HG03025 (cell line): Measurements from ENCODE around the gene PDGFA.
"Not testable (repeated sequence)": the region's sequence is repeated elsewhere in the genome, so short reads cannot be mapped to it uniquely, and the experiment has no call there.

Experiments used
- ATAC-seq: cut with Tn5 transposase; IDR thresholded peaks from one replicate; pipeline ENCODE4 v1.9.1; 2021; ENCODE audit warnings: mild to moderate bottlenecking, moderate library complexity; ENCODE audit not compliant: unreplicated experiment, low FRiP score

Gene PDGFA

DNA sequence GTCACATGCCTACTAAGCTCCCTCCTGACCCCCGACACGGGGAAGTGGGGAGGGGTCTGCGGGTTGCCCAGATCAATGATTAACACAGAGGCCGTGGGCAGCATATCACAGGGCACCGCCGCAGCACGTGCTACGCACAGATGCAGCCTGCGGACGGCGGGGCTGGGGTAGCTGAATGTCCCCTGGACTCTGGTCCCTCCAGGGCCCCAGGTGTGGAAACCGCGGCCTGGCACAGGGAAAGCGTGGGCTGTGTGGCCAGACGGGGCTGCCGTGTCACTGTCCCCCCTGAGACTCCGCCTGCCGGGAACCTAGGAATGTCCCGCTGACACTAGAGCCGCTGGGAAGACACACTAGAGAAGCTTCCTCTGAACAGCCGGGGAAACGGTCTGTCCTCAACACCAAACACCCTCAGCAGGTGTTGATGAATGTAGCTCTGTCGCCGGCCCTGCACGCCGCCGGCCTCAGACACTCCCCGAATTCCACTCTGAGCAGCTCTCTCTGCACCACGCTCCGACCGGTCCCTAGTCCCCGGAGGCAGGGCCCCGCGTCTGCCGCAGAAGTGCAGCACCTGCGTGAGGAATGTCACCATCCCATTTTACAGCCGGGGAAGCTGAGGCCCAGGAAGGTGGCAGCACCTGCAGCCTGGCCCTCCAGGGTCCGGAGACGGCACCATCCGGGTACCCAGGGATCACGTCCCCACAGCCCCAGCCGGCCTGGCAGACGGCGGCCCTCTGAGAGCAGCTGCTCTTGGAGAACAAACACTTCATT, 33.4 kb upstream of the PDGFA start:
- ATAC-seq, result no peak

DNA sequence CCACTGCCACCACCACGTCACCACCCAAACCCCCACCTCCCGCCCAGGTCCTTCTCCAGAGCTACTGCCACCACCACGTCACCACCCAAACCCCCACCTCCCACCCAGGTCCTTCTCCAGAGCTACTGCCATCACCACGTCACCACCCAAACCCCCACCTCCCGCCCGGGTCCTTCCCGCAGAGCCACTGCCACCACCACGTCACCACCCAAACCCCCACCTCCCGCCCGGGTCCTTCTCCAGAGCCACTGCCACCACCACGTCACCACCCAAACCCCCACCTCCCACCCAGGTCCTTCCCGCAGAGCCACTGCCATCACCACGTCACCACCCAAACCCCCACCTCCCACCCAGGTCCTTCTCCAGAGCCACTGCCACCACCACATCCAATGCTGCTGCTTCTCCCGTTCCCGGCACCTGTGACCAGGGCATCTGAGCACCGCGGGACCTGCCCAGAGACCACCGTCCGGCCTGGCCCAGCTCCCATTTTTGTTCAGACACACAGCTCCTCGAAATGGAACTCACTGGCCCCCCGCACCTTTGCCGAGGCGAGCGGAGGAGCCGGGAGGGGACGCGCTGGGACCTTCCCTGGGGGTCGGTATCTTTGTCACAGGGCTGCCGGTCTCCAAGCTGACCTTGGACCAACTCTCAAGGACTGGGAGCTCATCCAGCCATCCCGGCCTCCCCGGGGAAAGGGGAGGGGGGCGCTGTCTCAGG, 32.7 kb upstream of the PDGFA start:
- not testable (repeated sequence) for ATAC-seq

- not testable (repeated sequence) for ATAC-seq
Measured at GRCh38 chr7:551615-551970, 31.9 kb upstream of the PDGFA start.

DNA sequence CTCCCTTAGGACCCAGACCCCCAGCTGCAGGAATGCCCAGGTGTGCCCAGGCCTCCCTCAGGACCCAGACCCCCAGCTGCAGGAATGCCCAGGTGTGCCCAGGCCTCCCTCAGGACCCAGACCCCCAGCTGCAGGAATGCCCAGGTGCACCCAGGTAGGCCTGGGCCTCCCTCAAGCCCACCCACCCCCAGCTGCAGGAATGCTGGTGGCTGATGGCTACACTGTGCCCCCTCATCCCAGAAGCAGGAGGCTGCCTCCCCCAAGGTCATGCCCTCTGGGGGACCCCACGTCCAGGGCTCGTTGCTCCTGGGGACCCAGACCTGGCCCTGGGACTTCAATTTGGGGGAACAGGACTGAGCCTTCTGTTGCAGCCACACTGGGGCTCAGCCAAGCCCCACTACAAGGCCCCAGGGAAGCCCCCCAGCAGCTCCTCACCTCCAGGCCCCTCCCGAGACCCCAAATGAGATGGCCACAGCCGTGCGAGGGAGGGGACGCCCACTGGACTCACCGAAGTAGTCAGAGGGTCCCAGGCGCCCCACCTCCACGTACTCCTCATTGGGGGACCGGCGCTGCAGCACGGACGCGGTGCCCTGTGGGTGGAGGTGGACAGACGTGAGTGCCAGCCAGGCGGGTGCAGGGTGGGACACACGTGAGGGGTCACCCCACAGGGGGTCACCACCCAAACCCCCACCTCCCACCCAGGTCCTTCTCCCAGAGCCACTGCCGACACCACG, 31.4 kb upstream of the PDGFA start:
- no peak for ATAC-seq

DNA sequence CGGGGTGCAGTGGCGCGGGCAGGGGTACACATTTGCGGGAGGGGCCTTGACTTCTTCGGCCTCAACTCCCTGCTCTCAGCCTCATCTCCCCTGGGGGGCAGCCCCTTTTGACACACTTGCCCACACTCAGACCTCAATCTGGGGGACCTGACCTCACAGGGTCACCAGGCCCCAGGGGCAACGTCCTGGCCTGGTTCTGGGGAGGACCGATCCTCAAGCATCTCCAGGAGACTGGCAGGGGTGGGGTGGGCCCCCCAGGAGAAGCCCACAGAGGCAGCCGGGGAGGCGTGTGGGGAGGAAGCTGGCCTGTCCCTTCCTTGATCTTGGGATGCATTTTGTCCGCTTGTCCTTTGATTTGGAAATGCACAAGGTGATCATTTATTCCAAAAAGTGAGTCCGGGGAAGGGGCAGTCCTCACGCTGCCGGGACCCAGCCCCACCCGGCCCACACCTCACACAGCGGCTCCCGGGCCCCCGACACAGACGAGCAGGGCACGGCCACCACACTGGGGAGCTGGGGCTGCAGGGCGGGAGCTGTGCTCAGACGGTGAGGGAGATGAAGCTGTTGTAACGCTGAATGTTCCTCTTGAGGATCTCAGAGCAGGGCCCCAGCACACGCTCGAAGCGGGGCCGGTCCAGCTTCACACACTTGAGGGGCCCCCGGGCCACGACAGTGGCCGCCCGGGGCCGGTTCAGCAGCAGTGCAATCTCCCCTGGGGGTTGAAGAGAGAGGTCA, 30.4 kb upstream of the PDGFA start:
- no peak for ATAC-seq

DNA sequence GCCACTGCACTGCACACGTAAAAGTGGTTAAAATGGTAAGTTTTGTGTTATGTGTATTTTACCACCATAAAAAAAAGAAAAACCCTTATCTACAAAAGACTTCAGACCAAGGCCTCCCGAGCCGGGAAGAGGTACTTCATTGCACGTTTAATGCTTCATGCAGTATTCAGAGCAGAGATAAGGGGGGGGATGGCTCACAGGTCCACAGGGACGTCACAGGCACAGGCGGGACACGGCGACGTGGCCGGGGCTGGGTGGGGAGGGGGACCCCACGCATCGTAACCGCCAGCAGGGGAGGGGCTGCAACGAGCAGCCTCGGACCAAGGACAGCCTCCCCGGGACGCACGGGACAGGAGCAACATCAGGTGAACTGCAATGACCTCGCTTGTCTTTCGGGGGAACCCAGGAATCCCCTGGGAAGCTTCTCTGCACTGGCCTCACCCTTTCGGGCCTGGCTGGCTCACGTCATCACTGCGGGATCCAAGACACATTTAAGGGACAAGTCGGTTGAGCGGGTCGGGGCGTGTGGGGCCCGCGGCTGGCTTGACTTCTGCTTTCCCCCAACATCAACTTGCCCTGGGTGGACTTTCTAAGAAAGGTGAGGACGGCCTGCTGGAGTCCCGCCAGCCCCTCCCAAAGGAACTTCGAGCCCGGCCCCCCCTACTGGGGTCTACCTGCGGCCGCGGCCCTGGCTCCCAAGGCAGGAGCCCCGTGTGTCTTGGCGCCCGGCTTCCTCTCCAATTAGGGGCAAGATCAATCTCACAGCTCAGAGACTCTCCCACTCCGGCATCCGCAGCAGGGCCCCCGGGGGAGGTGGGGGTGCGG, 29.6 kb upstream of the PDGFA start:
- no peak for ATAC-seq

DNA sequence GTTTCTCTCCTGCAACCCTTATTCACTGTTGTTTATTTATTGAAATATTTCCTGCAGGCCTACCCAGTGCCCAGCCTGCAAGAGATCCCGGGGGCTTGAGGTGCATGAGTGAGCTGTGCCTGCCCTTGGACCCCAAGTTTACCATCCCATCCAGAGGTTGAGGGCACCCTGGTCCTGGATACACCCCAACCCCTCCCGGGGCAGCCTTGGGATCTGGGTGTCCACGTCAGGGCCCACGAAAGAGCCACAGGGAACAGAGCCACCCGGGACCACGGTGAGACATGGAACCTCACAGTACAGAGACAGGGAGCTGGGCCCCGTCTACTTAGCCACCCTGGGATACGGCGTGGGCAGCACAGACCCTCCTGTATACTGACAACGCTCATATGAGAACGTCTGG, 28.8 kb upstream of the PDGFA start:
- ATAC-seq, result no peak

GRCh38 chr7:545470-545869, 25.8 kb upstream of the PDGFA start:
- ATAC-seq, result no peak

DNA sequence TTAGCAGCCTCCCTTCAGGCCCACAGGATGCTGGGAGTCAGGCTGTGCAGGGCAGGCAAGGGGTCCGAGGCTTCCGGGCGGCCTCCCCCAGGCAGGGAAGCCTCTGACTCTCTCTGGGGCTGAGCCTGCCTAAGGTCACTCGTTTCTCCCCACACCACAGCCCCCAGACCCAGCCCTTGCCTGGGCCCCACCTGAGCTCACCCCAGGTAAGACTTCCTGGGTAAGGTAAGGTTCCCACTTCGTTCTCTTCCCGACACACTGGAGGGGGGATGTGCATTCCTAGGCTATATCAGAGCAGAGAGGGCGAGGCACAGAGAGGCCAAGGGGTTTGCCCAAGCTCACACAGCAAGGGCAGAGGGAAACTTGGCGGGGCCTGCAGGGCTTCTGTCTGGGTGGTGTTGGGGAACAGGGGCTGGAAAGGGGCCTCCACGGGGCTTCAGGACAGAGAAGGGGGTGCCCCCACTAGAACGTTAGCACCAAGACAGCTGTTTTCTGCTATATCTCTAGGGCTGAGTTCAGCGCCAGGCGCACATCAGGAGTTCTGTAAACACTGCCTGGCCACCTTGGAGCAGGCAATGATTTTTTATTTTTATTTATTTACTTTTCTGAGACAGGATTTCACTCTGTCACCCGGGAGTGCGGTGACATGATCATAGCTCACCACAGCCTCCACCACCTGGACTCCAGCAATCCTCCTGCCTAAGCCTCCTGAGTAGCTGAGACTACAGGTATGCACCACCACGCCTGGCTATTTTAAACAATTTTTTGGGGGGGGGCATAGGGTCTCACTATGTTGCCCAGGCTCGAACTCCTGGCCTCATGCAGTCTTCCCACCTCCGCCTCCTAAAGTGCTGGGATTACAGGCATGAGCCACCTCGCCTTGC, 24.9 kb upstream of the PDGFA start:
- ATAC-seq, result no peak

- ATAC-seq, result no peak
Measured at GRCh38 chr7:543501-544337, 24.1 kb upstream of the PDGFA start.

DNA sequence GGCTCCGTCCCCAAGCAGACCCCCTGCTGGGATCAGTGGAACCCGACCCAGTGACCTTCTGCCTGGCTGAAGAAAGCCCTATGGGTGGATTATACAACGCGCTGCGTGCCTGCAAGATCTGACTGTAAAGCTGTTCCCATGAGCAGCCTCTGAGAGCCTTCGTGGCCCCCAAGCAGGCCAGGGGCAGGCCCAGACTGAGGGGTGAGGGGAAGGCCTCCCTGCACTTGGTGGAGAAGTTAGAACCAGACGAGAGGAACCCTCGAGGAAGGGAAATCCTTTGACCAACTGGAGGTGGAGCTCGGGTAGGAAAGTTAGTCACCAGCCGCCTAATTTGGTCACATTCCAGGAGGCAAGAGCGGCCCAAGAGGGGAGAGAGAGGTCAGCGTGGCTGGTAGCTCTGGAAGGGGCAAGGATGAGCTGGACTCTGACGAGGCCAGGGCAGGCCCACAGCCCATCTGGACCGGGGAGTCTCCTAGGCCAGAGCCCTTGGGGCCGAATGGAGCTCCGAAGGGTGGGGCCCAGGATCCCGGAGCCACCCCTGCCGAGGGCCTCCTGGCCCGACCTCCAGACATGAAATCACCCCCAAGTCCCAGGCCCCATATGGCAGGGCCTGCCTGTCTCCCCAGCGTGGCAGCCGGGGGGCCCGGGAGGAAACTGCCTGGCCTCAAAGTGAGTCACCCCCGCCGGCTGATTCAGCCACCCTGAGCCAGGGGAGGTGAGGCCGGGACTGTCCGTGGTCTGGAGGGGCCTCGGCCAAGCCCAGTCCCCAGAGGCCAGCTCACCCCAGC, 23.3 kb upstream of the PDGFA start:
- no peak for ATAC-seq

DNA sequence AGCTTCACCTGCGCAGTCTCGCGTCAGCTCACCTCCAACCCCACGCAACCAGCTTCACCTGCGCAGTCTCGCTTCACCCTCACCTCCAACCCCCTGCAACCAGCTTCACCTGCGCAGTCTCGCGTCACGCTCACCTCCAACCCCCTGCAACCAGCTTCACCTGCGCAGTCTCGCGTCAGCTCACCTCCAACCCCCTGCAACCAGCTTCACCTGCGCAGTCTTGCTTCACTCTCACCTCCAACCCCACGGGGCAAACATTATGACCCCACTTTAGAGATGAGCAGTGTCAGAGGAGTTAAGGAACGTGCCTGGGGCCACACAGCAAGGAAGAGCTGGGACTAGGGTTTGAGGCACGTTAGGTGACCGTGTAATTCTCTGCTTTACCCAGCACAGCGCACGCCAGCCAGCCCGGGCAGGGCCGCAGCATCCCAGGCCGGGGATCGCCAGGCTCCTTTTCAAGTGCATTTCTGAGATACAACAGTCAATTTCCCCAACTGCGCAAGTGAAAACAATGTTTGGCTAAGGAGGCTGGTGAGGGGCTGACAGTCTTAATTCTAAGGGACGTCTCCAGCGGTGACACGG, 22.6 kb upstream of the PDGFA start:
- no peak for ATAC-seq

- ATAC-seq, result no peak
Measured at GRCh38 chr7:541661-542060, 22.0 kb upstream of the PDGFA start.

DNA sequence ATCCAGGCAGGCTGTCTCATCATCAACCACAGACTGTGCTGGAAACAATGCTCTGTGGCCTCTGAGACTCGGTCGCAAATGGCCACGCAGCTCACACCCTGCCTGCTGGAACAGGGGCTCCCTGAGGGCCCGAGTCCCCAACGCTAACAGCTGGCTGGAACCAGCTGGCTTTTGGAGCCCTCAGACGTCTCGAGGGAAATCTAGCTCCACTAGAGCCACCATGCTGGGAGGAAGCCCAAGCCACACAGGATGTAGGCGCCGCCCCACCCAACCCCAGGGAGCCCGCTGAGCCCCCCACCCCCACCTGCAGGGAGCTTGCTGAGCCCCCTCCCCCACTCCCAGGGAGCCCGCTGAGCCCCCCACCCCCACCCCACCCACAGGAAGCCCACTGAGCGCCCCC, 21.4 kb upstream of the PDGFA start:
- no peak for ATAC-seq

GRCh38 chr7:540579-540978, 20.9 kb upstream of the PDGFA start:
- no peak for ATAC-seq

DNA sequence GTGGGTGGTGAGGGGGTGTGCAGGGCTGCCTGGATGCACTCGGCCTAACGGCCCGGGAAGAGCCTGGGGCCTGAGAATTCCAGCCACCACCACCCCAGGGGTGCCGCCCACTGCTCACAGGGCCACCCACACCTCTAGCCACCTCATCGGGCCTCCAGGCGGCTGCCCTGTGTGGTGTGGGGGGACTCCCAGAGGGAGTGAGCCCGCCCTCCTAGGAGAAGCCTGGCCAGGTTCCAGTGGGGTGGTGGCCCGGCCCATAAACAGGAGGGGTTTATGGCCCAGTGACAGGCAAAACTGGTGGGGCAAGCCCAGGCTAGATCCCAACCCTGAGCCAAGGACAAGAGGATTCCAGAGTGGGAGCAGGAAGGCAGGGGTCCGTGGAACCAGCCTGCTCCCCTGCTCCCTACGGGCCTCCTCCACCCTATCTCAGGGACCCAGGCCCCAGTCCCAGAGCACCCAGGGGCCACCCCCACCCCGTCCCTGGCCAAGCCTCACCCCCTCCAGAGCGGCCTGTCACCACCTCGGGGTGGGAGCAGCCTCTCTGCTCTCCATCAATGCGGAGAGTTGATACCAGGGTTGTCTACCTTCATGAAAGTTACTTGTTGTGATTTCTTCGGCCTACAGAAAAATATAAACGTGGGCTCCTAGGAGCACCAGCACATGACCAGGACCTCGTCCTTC, 20.2 kb upstream of the PDGFA start:
- ATAC-seq, result no peak
